ENCODE data around the gene DHX35.

Gene DHX35

GRCh38 chr20:39032997-39033396 is 70.9 kb downstream of the DHX35 start:
- DNase-seq = no peak

GRCh38 chr20:39036011-39036410 is 73.9 kb downstream of the DHX35 start:
- no peak for DNase-seq

DNA sequence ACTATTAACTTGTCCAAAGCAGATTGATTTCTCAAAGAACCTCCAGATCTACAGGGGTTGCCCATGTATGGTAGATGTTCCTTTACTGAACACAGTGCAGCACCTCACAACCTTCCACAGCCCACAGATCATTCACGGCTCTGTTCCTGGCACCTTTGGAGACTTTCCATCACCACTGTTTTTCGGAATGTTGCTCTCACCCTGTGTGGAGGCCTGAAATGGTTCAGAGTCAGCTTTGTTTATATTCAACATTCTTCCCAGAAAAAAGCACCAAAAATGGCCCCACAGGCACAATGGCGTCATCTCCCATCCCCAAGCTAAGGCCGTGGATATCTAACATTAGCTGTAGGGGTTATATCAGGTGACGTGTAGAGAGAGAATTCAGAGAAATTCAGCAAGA is 74.7 kb downstream of the DHX35 start:
- no peak for DNase-seq

DNA sequence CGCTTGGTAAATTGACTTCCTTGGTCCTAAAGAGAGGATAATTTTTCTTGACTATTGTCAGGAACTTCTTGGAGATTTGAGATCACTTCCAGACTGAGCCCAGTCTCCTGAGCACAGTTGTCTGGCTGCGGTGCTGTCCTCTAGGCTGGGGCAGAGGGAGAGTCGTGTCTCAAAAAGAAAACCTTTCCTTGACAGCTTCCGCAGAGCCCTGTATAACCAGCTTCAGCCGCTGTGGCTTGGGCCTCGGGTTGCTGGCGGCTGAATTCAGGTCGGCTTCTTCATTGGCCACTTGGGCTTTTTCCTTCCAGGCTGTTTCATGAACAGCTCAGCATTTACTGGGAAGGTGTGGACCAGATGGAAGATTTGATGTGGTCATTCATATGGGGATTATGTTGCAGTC is 75.9 kb downstream of the DHX35 start:
- no peak for DNase-seq

DNA sequence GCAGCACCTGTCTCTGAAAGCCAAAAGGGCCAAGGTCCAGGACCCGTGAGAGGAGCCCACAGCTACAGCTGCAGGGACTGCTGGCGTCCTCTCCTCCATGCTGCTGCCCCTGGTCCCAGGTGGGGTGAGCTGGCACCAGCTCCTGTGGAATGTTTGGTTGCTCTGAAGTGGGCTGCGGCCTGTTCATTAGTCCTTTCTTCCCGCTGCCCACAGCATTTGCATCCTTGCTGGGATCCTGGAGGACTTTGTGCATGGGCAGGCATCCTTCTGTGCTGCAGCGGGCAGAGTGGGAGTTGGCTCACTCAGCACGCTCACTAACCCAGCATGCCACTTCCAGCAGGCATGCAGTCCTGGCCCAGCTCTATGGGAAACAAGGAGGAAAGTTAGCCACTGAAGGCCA is 76.4 kb downstream of the DHX35 start:
- no peak for DNase-seq

- DNase-seq = no peak
Observed at GRCh38 chr20:39039261-39039660, 77.1 kb downstream of the DHX35 start.

GRCh38 chr20:39040116-39040515 is 78.0 kb downstream of the DHX35 start:
- DNase-seq = no peak

GRCh38 chr20:39041067-39041466 is 78.9 kb downstream of the DHX35 start:
- DNase-seq = no peak

- no peak for DNase-seq
Observed at GRCh38 chr20:39042279-39043150, 80.4 kb downstream of the DHX35 start.

GRCh38 chr20:39044501-39044900 is 82.4 kb downstream of the DHX35 start:
- DNase-seq = no peak

- no peak for DNase-seq
Observed at GRCh38 chr20:39045676-39046075, 83.5 kb downstream of the DHX35 start.

- no peak for DNase-seq
Observed at GRCh38 chr20:39047417-39047985, 85.4 kb downstream of the DHX35 start.

DNA sequence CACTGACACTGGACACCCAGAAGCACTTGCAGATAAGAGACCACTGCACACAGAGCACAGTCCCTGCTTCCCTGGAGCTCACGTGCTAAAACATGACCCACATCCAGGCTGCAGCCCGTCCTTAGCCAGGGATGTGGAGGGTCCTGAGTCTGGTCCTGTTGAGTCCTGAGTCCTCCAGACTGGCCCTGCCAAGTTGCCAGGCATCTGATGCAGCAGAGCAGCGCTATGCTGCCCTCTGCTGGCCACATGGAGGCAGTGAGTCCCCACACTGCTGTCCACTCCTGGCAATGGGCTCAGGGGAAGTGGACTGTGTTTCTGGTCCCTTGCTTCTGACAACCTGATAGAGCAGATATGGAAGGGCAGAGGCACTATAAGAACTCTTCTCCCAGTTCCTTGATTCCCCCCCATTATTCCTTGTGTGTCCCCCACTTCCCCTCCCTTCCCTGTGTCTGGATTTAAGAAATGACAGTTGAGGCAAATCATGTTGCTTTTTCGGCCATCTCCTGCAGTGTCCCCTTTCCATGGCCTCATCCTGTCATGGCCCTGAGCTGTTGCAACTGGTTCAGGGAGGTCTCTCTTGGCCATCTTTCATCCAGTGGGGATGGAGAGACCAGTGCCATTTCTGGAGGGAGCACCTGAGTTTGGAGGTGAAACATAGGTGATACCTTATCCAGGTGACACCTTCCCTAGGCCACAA is 86.0 kb downstream of the DHX35 start:
- peak; percentile 51 to 70 for DNase-seq

DNA sequence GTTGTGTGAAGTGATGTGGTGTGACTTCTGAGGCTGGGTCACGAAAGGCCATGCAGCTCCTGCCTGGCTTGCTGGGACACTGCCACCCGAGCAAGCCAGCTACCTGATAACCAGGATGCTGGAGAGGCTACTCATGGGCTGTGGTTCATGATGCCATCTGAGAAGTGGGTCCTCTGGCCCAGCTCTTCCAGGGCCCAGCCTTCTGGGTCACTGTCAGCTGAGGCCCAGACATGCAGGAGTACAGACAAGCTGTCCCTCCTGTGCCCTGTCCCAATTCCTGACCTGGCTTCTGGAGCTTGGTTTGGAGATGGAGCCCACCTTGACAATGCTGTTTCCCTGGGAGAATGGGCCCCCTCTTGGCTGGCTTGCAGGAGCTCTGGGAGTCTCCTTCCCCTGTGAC is 87.0 kb downstream of the DHX35 start:
- DNase-seq = no peak

DNA sequence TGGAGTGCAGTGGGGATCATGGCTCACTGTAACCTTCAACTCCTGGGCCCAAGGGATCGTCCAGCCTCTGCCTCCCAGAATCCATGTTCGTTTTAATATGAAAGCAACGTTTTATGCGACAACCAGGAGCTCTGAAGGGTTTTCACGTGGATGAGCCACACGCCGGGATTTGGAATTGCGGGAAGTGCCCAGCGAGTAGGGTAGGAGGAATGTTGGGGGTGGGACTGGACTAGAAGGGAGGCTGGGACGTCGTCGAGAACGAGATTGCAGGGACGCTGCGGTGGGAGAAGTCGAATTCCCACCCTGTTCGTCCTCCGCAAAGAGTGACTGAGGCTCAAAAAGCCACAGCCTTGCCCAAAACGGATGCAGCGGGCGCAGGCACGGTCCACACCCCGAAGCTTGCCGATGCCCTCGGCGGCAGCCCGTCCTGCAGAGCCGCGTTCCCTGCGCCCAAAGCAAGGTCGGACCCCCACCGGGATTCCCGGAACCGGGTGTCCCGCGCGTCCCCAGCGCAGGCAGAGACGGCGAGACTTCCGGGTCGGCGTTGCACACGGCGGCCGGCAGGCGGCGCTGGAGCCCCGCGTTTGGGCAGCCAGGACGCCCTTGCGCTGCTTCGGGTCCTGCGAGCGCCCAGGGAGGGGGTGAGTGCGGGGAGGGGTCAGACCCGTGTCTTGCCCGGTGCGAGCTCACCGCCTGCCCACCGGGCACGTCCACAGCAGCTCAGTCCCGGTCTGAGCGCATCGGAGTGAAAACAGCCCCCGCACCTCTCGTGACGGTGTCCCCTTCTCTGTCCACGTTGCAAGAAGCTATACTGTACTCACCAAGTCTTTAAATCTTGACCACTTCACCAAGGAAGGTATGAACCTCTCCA is 87.8 kb downstream of the DHX35 start:
- DNase-seq = peak; percentile 72 to 79

GRCh38 chr20:39050555-39050902 is 88.4 kb downstream of the DHX35 start:
- DNase-seq = no peak

DNA sequence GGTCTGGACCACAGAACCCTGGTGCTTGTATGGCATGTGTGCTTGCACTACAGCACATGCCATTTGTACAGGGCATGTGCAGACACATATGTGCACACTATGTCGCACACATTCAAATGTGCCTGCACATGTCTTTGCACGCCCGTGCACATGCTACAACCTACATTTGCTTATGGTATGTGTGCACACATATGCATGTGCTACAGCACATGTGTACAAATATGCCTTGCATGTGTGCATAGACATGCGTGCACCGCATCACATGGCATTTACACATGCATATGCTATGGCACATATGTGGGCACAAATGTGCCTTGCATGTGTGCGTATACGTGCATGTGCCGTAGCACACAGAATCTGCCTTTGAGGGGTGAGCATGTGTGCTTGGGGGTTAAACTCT is 90.5 kb downstream of the DHX35 start:
- no peak for DNase-seq

- DNase-seq = no peak
Observed at GRCh38 chr20:39057143-39057542, 95.0 kb downstream of the DHX35 start.

DNA sequence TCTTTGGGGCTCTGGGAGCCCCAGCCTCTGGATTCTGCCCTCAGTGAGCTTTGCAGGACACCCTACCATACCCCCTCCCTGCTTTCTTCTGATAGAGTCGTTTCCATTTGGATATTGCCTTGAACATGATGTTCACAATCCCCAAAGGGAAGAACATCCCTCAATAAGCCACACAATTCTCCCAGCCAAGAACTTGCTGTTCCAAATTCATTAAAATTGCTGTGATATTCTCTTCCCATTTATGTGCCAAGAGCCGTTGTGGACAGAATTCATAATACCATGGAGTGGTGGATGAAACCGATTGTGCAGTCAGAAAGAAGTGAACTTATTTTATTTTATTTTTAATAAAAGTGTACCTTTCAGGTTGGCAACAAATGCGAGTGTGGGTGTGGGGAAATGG is 95.8 kb downstream of the DHX35 start:
- DNase-seq = no peak

- no peak for DNase-seq
Observed at GRCh38 chr20:39059036-39059435, 96.9 kb downstream of the DHX35 start.

GRCh38 chr20:39066471-39067242 is 104.5 kb downstream of the DHX35 start:
- DNase-seq = no peak

DNA sequence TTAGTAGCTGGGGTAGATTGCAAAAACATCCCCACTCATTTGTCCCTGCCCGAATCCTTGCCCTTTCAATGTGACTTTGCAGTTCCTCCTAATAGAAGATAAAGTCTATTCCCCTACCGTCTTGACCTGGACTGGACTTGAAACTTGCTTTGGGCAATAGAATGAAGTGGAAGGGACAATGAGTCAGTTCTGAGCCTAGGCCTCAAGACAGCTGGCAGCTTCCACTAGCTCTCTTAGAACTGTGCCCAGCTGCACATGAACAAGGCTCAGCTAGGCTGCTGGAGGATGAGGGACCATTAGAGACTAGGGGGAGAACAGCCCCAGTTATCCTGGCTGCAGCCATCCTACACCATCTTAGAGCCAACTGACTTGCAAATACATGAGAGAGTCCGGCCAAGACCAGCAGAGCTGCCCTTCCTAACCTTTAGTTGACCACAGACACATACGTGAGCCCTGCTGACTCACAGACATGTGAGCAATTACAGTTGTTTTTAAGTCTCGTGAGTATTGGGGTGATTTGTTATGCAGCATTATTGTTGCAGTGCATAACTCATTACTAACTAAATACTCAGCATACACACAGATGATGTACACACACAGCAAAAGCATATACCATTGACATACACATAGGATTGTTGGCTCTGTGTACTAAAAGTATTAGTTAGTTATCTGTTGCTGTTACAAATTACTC is 105.5 kb downstream of the DHX35 start:
- DNase-seq = no peak

Measured in stimulated activated CD4-positive, alpha-beta T cell treated with anti-CD3 and anti-CD28 coated beads, Interleukin-4, amount 100 ng/mL, for 4 hours (primary cell).